K562 (cell line): ENCODE data around the gene TOX3.

ENCODE experiments used
- BACH1 ChIP-seq: fragments of 200-800 bp; sonication (Bioruptor generic); IDR thresholded peaks from 2 replicates; pipeline ENCODE4 v1.6.1; 2016; ENCODE audit warnings: missing genetic modification characterization, missing compliant biosample characterization
- GTF2A2 ChIP-seq: IDR thresholded peaks from 2 replicates; pipeline ENCODE4 v1.6.1; 2016; ENCODE audit warnings: mild to moderate bottlenecking, missing genetic modification characterization, missing compliant biosample characterization
- IRF2 ChIP-seq: sonication (generic); formaldehyde crosslinking; IDR thresholded peaks from 2 replicates; pipeline ENCODE4 v1.8.1; 2022; ENCODE audit warnings: mild to moderate bottlenecking, missing genetic modification reagents
- MCM2 ChIP-seq: fragments of 450-650 bp; IDR thresholded peaks from 2 replicates; pipeline ENCODE4 v1.6.1; 2017; ENCODE audit warnings: low read depth, mild to moderate bottlenecking
- TF ChIP-seq, protein P1 (sequence below): sonication (generic); formaldehyde crosslinking; IDR thresholded peaks from 2 replicates; pipeline ENCODE4 v1.9.0; 2022; ENCODE audit warnings: mild to moderate bottlenecking, missing genetic modification reagents
- TF ChIP-seq, protein P2 (sequence below), 3 experiments: IDR thresholded peaks in 2 of 3; conservative IDR thresholded peaks in 1 of 3; 2 replicates each; pipeline ENCODE4 v1.5.1; 2011 to 2012; ENCODE audit warnings: low read length in 3 of 3, mild to moderate bottlenecking in 3 of 3, control low read depth in 2 of 3, improper control_type of control experiment in 1 of 3, inconsistent platforms in 1 of 3, low read depth in 1 of 3, mixed read lengths in 1 of 3, moderate library complexity in 1 of 3; ENCODE audit not compliant: insufficient read depth in 2 of 3
- TF ChIP-seq, protein P3 (sequence below): sonication (generic); formaldehyde crosslinking; IDR thresholded peaks from 2 replicates; pipeline ENCODE4 v1.9.0; 2022; ENCODE audit warnings: mild to moderate bottlenecking, missing genetic modification reagents
- TF ChIP-seq, protein P4 (sequence below): fragments of 250-450 bp; sonication (Bioruptor Pico); IDR thresholded peaks from 2 replicates; pipeline ENCODE4 v1.4.0; 2020
- TF ChIP-seq, protein P5 (sequence below): sonication (generic); formaldehyde crosslinking; IDR thresholded peaks from 2 replicates; pipeline ENCODE4 v1.5.0; 2020; ENCODE audit warnings: missing genetic modification reagents
- TF ChIP-seq, protein P6 (sequence below): fragments of 450-650 bp; IDR thresholded peaks from 2 replicates; pipeline ENCODE4 v1.6.1; 2016; ENCODE audit warnings: missing biosample characterization, missing genetic modification characterization
- TF ChIP-seq, protein P7 (sequence below): conservative IDR thresholded peaks from 2 replicates; pipeline ENCODE4 v1.6.1; 2011; ENCODE audit warnings: low read depth, mild to moderate bottlenecking, low read length; ENCODE audit not compliant: control insufficient read depth

DNA sequence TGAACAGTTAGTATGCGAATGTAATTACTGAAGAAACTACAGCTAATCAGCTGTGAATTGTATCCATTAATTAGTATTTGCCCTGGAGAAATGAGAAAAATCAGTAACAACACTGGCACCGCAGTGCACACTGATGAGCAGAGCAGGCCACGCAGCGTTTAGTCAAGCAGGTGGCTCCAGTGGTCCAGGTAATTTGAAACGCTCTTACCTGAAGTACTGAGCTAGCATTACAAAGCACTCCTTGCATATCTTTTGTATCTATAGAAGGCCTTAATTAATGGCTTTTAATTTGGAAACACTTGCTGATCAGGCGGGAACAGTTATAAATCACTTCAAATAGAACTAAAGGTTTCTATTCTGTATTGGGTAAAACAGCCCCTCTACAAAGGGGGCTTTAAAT is 76.4 kb downstream of the TOX3 start:
- TF ChIP-seq, protein P1, sequence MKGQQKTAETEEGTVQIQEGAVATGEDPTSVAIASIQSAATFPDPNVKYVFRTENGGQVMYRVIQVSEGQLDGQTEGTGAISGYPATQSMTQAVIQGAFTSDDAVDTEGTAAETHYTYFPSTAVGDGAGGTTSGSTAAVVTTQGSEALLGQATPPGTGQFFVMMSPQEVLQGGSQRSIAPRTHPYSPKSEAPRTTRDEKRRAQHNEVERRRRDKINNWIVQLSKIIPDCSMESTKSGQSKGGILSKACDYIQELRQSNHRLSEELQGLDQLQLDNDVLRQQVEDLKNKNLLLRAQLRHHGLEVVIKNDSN (CRISPR knock-in tag): no peak
- TF ChIP-seq MCM2 (no peak), BACH1 (no peak), IRF2 (CRISPR knock-in tag) (no peak), GTF2A2 (tag) (no peak)
- TF ChIP-seq, protein P2, sequence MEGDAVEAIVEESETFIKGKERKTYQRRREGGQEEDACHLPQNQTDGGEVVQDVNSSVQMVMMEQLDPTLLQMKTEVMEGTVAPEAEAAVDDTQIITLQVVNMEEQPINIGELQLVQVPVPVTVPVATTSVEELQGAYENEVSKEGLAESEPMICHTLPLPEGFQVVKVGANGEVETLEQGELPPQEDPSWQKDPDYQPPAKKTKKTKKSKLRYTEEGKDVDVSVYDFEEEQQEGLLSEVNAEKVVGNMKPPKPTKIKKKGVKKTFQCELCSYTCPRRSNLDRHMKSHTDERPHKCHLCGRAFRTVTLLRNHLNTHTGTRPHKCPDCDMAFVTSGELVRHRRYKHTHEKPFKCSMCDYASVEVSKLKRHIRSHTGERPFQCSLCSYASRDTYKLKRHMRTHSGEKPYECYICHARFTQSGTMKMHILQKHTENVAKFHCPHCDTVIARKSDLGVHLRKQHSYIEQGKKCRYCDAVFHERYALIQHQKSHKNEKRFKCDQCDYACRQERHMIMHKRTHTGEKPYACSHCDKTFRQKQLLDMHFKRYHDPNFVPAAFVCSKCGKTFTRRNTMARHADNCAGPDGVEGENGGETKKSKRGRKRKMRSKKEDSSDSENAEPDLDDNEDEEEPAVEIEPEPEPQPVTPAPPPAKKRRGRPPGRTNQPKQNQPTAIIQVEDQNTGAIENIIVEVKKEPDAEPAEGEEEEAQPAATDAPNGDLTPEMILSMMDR (IDR thresholded peaks at IDR 0.05 in 2 of 3, conservative IDR thresholded peaks at IDR 0.05 in 1 of 3; ENCODE audit: insufficient read depth in 2 of 3, low read depth in 1 of 3, low read length in 3 of 3): no peak
- TF ChIP-seq, protein P3, sequence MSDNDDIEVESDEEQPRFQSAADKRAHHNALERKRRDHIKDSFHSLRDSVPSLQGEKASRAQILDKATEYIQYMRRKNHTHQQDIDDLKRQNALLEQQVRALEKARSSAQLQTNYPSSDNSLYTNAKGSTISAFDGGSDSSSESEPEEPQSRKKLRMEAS (CRISPR knock-in tag): no peak
- TF ChIP-seq, protein P4, sequence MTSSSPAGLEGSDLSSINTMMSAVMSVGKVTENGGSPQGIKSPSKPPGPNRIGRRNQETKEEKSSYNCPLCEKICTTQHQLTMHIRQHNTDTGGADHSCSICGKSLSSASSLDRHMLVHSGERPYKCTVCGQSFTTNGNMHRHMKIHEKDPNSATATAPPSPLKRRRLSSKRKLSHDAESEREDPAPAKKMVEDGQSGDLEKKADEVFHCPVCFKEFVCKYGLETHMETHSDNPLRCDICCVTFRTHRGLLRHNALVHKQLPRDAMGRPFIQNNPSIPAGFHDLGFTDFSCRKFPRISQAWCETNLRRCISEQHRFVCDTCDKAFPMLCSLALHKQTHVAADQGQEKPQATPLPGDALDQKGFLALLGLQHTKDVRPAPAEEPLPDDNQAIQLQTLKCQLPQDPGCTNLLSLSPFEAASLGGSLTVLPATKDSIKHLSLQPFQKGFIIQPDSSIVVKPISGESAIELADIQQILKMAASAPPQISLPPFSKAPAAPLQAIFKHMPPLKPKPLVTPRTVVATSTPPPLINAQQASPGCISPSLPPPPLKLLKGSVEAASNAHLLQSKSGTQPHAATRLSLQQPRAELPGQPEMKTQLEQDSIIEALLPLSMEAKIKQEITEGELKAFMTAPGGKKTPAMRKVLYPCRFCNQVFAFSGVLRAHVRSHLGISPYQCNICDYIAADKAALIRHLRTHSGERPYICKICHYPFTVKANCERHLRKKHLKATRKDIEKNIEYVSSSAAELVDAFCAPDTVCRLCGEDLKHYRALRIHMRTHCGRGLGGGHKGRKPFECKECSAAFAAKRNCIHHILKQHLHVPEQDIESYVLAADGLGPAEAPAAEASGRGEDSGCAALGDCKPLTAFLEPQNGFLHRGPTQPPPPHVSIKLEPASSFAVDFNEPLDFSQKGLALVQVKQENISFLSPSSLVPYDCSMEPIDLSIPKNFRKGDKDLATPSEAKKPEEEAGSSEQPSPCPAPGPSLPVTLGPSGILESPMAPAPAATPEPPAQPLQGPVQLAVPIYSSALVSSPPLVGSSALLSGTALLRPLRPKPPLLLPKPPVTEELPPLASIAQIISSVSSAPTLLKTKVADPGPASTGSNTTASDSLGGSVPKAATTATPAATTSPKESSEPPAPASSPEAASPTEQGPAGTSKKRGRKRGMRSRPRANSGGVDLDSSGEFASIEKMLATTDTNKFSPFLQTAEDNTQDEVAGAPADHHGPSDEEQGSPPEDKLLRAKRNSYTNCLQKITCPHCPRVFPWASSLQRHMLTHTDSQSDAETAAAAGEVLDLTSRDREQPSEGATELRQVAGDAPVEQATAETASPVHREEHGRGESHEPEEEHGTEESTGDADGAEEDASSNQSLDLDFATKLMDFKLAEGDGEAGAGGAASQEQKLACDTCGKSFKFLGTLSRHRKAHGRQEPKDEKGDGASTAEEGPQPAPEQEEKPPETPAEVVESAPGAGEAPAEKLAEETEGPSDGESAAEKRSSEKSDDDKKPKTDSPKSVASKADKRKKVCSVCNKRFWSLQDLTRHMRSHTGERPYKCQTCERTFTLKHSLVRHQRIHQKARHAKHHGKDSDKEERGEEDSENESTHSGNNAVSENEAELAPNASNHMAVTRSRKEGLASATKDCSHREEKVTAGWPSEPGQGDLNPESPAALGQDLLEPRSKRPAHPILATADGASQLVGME: no peak
- TF ChIP-seq, protein P5, sequence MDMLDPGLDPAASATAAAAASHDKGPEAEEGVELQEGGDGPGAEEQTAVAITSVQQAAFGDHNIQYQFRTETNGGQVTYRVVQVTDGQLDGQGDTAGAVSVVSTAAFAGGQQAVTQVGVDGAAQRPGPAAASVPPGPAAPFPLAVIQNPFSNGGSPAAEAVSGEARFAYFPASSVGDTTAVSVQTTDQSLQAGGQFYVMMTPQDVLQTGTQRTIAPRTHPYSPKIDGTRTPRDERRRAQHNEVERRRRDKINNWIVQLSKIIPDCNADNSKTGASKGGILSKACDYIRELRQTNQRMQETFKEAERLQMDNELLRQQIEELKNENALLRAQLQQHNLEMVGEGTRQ (CRISPR knock-in tag): no peak
- TF ChIP-seq, protein P6, sequence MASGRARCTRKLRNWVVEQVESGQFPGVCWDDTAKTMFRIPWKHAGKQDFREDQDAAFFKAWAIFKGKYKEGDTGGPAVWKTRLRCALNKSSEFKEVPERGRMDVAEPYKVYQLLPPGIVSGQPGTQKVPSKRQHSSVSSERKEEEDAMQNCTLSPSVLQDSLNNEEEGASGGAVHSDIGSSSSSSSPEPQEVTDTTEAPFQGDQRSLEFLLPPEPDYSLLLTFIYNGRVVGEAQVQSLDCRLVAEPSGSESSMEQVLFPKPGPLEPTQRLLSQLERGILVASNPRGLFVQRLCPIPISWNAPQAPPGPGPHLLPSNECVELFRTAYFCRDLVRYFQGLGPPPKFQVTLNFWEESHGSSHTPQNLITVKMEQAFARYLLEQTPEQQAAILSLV (tag): no peak
- TF ChIP-seq, protein P7, sequence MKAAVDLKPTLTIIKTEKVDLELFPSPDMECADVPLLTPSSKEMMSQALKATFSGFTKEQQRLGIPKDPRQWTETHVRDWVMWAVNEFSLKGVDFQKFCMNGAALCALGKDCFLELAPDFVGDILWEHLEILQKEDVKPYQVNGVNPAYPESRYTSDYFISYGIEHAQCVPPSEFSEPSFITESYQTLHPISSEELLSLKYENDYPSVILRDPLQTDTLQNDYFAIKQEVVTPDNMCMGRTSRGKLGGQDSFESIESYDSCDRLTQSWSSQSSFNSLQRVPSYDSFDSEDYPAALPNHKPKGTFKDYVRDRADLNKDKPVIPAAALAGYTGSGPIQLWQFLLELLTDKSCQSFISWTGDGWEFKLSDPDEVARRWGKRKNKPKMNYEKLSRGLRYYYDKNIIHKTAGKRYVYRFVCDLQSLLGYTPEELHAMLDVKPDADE: no peak
